Neural crest cell (in vitro differentiated cells): ENCODE data around the gene MAGEA3. TPM values are rescaled to one million over a fixed set of nuclear protein-coding genes. Genes with fewer than 3 reads are reported as not detected.
"Not testable (repeated sequence)": the region's sequence is repeated elsewhere in the genome, so short reads cannot be mapped to it uniquely, and the experiment has no call there.

Experiments used
- DNase-seq: peaks from one replicate; pipeline ENCODE4 v3.0.0; 2021; ENCODE audit warnings: low read depth, mixed read lengths, low spot score
- H3K27ac Mint-ChIP-seq: one replicate; pipeline ENCODE4 v1.8.0; 2021; ENCODE audit warnings: mild to moderate bottlenecking, mixed read lengths; ENCODE audit not compliant: unreplicated experiment
- H3K27me3 Mint-ChIP-seq: 2 replicates; pipeline ENCODE4 v1.8.0; 2021; ENCODE audit warnings: low read depth, mild to moderate bottlenecking, mixed read lengths
- H3K36me3 Mint-ChIP-seq: 2 replicates; pipeline ENCODE4 v1.8.0; 2021; ENCODE audit warnings: low read depth, mild to moderate bottlenecking, mixed read lengths
- H3K4me1 Mint-ChIP-seq: 2 replicates; pipeline ENCODE4 v1.8.0; 2021; ENCODE audit warnings: mixed read lengths
- H3K4me3 Mint-ChIP-seq: one replicate; pipeline ENCODE4 v1.8.0; 2021; ENCODE audit warnings: mild to moderate bottlenecking, mixed read lengths
- H3K9me3 Mint-ChIP-seq: 2 replicates; pipeline ENCODE4 v1.8.0; 2021; ENCODE audit warnings: mixed read lengths
- CTCF ChIP-seq: fragments of 200-600 bp; sonication (generic); conservative IDR thresholded peaks from 2 replicates; pipeline ENCODE4 v1.5.0; 2021; ENCODE audit warnings: antibody characterized with exemption, mild to moderate bottlenecking
- long read RNA-seq: library from polyadenylated mRNA; unstranded; transcript quantifications from one replicate; pipeline ENCODE4 v2.0.0, GENCODE V29; 2020
- total RNA-seq: library from RNA; stranded (reverse); gene quantifications from 2 replicates; pipeline ENCODE4 v1.2.1, GENCODE V29; 2021

Gene MAGEA3
- not detected in 2 replicates for total RNA-seq
- long read RNA-seq: 0 reads

DNA sequence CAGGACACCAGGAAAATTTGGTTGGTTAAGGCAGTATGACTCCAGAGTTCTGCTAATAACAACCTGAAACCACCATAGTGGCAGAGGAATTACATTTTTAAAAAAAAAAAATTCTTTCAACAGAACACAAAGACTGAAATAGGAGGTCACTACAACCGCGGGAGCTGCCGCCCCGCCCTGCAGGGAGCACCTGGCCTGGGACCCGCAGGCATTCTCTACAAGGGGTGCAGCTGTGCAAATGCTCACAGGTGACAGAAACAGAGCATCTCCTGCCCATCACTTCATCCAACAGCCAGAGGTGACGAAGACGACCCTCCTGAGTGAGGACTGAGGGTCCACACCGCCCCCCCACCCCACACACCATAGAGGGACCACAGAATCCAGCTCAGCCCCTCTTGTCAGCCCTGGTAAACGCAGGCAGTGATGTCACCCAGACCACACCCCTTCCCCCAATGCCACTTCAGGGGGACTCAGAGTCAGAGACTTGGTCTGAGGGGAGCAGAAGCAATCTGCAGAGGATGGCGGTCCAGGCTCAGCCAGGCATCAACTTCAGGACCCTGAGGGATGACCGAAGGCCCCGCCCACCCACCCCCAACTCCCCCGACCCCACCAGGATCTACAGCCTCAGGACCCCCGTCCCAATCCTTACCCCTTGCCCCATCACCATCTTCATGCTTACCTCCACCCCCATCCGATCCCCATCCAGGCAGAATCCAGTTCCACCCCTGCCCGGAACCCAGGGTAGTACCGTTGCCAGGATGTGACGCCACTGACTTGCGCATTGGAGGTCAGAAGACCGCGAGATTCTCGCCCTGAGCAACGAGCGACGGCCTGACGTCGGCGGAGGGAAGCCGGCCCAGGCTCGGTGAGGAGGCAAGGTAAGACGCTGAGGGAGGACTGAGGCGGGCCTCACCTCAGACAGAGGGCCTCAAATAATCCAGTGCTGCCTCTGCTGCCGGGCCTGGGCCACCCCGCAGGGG lies at the start of gene MAGEA3:
MAGEA3 (plus strand) TSS at position 843 of the 980 bp plus-strand sequence. CDS start 2,039 bp downstream, outside the sequence.
- H3K4me3 Mint-ChIP-seq, H3K36me3 Mint-ChIP-seq, H3K4me1 Mint-ChIP-seq: not testable (repeated sequence)

GRCh38 chrX:152652060-152652459 lies 46.5 kb upstream of the MAGEA3 start:
- H3K27ac Mint-ChIP-seq: no peak overlapping the region
- peaks cover 10% of the 10 kb centered on the region for H3K9me3 Mint-ChIP-seq
- DNase-seq: no peak
- H3K4me1 Mint-ChIP-seq: no peaks in the 10 kb centered on the region
- no peak for TF ChIP-seq CTCF
- no peaks in the 10 kb centered on the region for H3K27me3 Mint-ChIP-seq
- no peak overlapping the region for H3K4me3 Mint-ChIP-seq
- H3K36me3 Mint-ChIP-seq: peaks cover 2% of the 10 kb centered on the region

More for the DNA sequence above, at the start of gene MAGEA3:
- H3K9me3 Mint-ChIP-seq, H3K27ac Mint-ChIP-seq, DNase-seq, H3K27me3 Mint-ChIP-seq: not testable (repeated sequence)

DNA sequence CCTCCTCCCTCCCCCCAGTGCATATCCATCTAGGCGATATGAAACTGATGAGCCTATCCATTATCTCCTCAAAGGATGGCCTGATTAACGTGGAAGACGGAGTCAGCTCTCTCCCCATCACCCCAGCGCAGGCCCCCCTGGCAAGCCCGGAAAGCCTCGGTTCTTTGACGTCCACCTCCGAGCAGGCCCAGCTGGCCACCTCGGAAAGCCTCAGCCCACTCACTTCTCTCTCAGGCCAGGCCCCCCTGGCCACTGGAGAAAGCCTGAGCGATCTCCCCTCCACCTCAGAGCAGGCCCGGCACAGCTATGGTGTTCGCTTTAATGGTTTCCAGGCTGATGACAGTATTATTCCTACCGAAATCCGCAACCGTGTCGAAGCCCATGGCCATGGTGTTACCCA lies 46.1 kb upstream of the MAGEA3 start:
- peaks cover 10% of the 10 kb centered on the region for H3K9me3 Mint-ChIP-seq
- no peaks in the 10 kb centered on the region for H3K4me1 Mint-ChIP-seq
- DNase-seq: no peak
- no peak for TF ChIP-seq CTCF
- no peak overlapping the region for H3K4me3 Mint-ChIP-seq
- no peak overlapping the region for H3K27ac Mint-ChIP-seq
- no peaks in the 10 kb centered on the region for H3K27me3 Mint-ChIP-seq
- H3K36me3 Mint-ChIP-seq: peaks cover 2% of the 10 kb centered on the region

DNA sequence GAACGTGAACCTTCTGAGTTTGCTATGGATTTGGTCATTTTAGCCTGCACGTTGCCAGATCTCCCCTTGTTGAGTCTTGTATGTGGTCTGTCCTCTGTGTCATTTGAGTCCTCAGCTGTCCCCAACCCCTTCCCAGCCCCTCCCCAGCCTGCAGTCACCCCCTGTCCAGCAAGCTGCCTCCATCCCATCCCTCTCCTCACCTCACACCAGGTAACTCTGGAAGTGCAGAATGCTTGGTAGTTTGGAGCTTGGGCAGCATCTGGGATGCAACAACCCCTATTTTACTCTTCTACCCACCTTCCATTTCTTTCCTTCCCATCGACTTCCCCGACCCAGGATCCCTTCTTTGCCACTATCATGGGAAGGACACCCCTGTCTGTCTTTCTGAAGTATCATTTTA lies 42.5 kb upstream of the MAGEA3 start:
- peaks cover 2% of the 10 kb centered on the region for H3K36me3 Mint-ChIP-seq
- TF ChIP-seq CTCF: no peak
- H3K27ac Mint-ChIP-seq: no peak overlapping the region
- H3K4me3 Mint-ChIP-seq: no peak overlapping the region
- no peaks in the 10 kb centered on the region for H3K27me3 Mint-ChIP-seq
- DNase-seq: no peak
- peaks cover 8% of the 10 kb centered on the region for H3K9me3 Mint-ChIP-seq
- no peaks in the 10 kb centered on the region for H3K4me1 Mint-ChIP-seq

GRCh38 chrX:152656890-152657289 lies 41.7 kb upstream of the MAGEA3 start:
- Mint-ChIP-seq H3K4me1 (no peaks in the 10 kb centered on the region), H3K27ac (no peak overlapping the region), H3K27me3 (no peaks in the 10 kb centered on the region), H3K4me3 (no peak overlapping the region), H3K9me3 (peaks cover 8% of the 10 kb centered on the region), H3K36me3 (peaks cover 2% of the 10 kb centered on the region)
- TF ChIP-seq CTCF: no peak
- no peak for DNase-seq

DNA sequence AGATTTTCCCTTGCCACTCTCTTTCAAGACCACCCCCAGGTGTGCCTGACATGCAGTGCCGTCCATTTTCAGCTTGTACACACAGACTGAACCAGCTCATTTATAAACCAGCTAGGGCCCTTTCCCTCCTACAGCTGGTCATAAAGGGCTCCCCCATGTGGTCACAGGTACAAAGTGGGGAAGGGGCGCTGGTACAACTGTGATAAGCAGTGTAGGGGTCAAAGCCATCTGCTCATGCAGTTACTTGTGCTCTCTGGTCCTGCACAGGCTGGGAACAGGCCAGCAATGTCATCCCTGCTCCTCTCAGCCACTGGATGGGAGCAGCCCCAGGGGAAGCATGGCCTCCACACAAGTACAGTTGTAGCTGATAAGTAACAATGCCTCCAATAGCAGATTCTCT lies 40.3 kb upstream of the MAGEA3 start:
- Mint-ChIP-seq H3K4me1 (no peaks in the 10 kb centered on the region), H3K4me3 (no peak overlapping the region), H3K36me3 (no peaks in the 10 kb centered on the region), H3K27me3 (peaks cover 2% of the 10 kb centered on the region), H3K9me3 (peaks cover 8% of the 10 kb centered on the region), H3K27ac (no peak overlapping the region)
- no peak for DNase-seq
- no peak for TF ChIP-seq CTCF
